ENCODE measurements around the gene GEMIN4. TPM values are rescaled to one million over a fixed set of nuclear protein-coding genes. Genes with fewer than 3 reads are reported as not detected.
"Not testable (repeated sequence)": the region's sequence is repeated elsewhere in the genome, so short reads cannot be mapped to it uniquely, and the experiment has no call there.

Gene GEMIN4
- total and polyA plus RNA-seq, 2 of the 8 experiments (the other 6 are each of a cell fraction or from before 2014, with no cell fraction given), result 32.1 to 51.9 TPM

DNA sequence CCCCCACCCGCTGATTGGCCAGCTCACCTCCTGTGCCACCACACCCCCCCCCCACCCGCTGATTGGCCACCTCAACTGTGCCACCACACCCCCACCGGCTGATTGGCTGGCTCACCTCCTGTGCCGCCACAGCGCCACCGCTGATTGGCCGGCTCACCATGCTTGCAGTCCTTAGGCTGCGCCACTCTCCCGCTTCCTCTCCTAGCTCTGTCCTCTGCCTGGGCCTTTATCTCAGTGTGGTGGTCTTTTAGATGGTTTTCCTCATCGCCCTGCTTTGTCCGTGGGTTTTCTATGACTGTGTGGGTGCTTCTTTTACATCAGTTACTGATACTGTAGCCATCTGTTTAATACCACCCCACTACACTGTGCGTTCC lies 38.8 kb upstream of the GEMIN4 start:
- not testable (repeated sequence) for H3K14ac ChIP-seq (ENCODE audit: insufficient read length); H4K91ac ChIP-seq (replicated peaks; ENCODE audit: insufficient read length, low read length); H2BK12ac ChIP-seq (ENCODE audit: low read depth, low read length); H3K27me3 ChIP-seq (replicated peaks in 1 of 4; ENCODE audit: control insufficient read depth in 3 of 4, extremely low read depth in 1 of 4, insufficient read depth in 3 of 4, low read length in 3 of 4); H3K9me3 ChIP-seq (ENCODE audit: insufficient read depth in 2 of 2, low read depth in 1 of 2, low read length in 1 of 2); H2AK5ac ChIP-seq (ENCODE audit: low read depth, low read length); H2BK120ac ChIP-seq (replicated peaks; ENCODE audit: low read depth, low read length); H2AFZ ChIP-seq (ENCODE audit: low read length); H3K79me2 ChIP-seq (ENCODE audit: control insufficient read depth in 1 of 2, insufficient read depth in 2 of 2, low read length in 2 of 2); H3K56ac ChIP-seq (replicated peaks; ENCODE audit: insufficient read length, low read depth, low read length); H2BK20ac ChIP-seq (ENCODE audit: low read length); H3K18ac ChIP-seq (ENCODE audit: extremely low read depth, low read length); H4K5ac ChIP-seq (ENCODE audit: insufficient read length, low read depth, low read length); H3K4ac ChIP-seq (replicated peaks; ENCODE audit: insufficient read length, low read depth, low read length); H3K23ac ChIP-seq (ENCODE audit: insufficient read length); H3K23me2 ChIP-seq (ENCODE audit: low read depth, low read length); H4K20me1 ChIP-seq (replicated peaks in 1 of 2; ENCODE audit: control insufficient read depth in 1 of 2, insufficient read depth in 2 of 2, low read length in 2 of 2); H2BK15ac ChIP-seq (ENCODE audit: low read length); H3K79me1 ChIP-seq (ENCODE audit: low read depth, low read length); FAIRE-seq
- peak overlapping the region; percentile 39 to 67 for H3K4me2 ChIP-seq (ENCODE audit: insufficient read depth in 1 of 2, low read depth in 2 of 2, low read length in 2 of 2)
- WGBS, 2 experiments (ENCODE audit: extremely low coverage in 1 of 2, insufficient coverage in 1 of 2, insufficient read length in 1 of 2, insufficient replicate concordance in 2 of 2, low coverage in 1 of 2, low lambda C conversion rate in 2 of 2, missing lambda C conversion rate in 1 of 2), result 34% methylated on average over 9 of the region's 12 CpGs; no CpG with 5 or more reads in 1 of the 2 experiments
- TF ChIP-seq SP1 (IDR thresholded peaks at IDR 0.05; ENCODE audit: low read depth, low read length) (peak; percentile 57; the same call in 1 of the 2 replicates), TAF1 (IDR thresholded peaks at IDR 0.05; ENCODE audit: low read depth, low read length) (0 out of 2 replicates have a peak, but pooled peaks have one; percentile 49)
- TF ChIP-seq, protein P1, sequence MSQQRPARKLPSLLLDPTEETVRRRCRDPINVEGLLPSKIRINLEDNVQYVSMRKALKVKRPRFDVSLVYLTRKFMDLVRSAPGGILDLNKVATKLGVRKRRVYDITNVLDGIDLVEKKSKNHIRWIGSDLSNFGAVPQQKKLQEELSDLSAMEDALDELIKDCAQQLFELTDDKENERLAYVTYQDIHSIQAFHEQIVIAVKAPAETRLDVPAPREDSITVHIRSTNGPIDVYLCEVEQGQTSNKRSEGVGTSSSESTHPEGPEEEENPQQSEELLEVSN (IDR thresholded peaks at IDR 0.05), result peak; percentile 52; the same call in 1 of the 2 replicates
- peak overlapping the region; percentile 54; the same call in 1 of the 2 replicates for H4K8ac ChIP-seq (ENCODE audit: extremely low read depth, insufficient read depth, low read length)
- peak overlapping the region; percentile 61 for H3K27ac ChIP-seq (ENCODE audit: low read depth, low read length)
- H2BK5ac ChIP-seq (ENCODE audit: low read depth, low read length), result peak overlapping the region; percentile 18; the same call in 1 of the 2 replicates
- POLR2A ChIA-PET (ENCODE audit: partially characterized antibody), result interaction anchor here (0.7 to 4.1 kb wide), 10 partner anchors 9 to 206 kb away, joined by 3 to 21 read pairs (median 6); partner anchors contain the start of genes GLOD4, MRM3 and TIMM22
- DNase-seq (ENCODE audit: low read depth in 1 of 2, low spot score in 2 of 2), result peak in 1 of 2 experiments; percentile 54
- CTCF ChIA-PET (ENCODE audit: partially characterized antibody), result interaction anchor here (0.7 to 17.5 kb wide), 5 partner anchors 10 to 208 kb away, joined by 3 to 258 read pairs (median 5); partner anchors contain the start of genes NXN and TIMM22
- H3K36me3 ChIP-seq (ENCODE audit: control insufficient read depth in 2 of 4, insufficient read depth in 4 of 4, low read length in 3 of 4), result peaks cover 4 to 21% (median 13%) of the 10 kb centered on the region in 4 experiments; a peak in 7 of 8 replicates
- peak overlapping the region in 3 of 4 experiments; percentile 7 to 51 (median 15); a peak in 4 of 8 replicates for H3K4me3 ChIP-seq (ENCODE audit: extremely low read depth in 1 of 4, insufficient read depth in 2 of 4, low read depth in 3 of 4, low read length in 4 of 4)
- H3K9ac ChIP-seq (replicated peaks in 1 of 4; ENCODE audit: extremely low read depth in 1 of 4, low read depth in 3 of 4, low read length in 3 of 4), result peak overlapping the region in 3 of 4 experiments; percentile 40 to 88 (median 44); a peak in 6 of 7 replicates
- H3K4me1 ChIP-seq (replicated peaks in 1 of 4; ENCODE audit: control insufficient read depth in 3 of 4, insufficient read depth in 4 of 4, low read length in 3 of 4), result peaks cover 0 to 13% (median 3%) of the 10 kb centered on the region in 4 experiments; a peak in 6 of 7 replicates
